HCT116 (cell line): ENCODE measurements around the gene SERPING1. TPM values are rescaled to one million over a fixed set of nuclear protein-coding genes. Genes with fewer than 3 reads are reported as not detected.
A peak's percentile ranks its signal among the peaks of the same experiment; 100 is the strongest.

ENCODE experiments used
- ATAC-seq: fragments of 200-7000 bp; cut with Tn5 transposase; 2 replicates; pipeline ENCODE4 v1.9.1; 2020; ENCODE audit warnings: mild to moderate bottlenecking, moderate library complexity
- BruUV-seq: library from RNA; stranded (reverse); fragments of 400-500 nt; replicated peaks from 2 replicates; lab custom pipeline; 2021; lab: Mats Ljungman, UMichigan
- CTCF ChIA-PET: fragments of 300-600 bp; sonication (Branson Sonifier 250); formaldehyde crosslinking; loops from one replicate; lab custom pipeline; 2021; ENCODE audit warnings: antibody characterized with exemption; lab: Charles Lee
- POLR2A ChIA-PET: fragments of 300-600, 350-600 bp; sonication (Branson Sonifier 250); formaldehyde crosslinking; loops from one replicate; lab custom pipeline; 2021; ENCODE audit warnings: antibody characterized with exemption; lab: Charles Lee
- RAD21 ChIA-PET, 2 experiments: fragments of 300-600 bp; sonication (Branson Sonifier 250); formaldehyde crosslinking; loops; one replicate each; lab custom pipeline; 2023; ENCODE audit warnings: low total read pairs in 2 of 2; ENCODE audit not compliant: uncharacterized antibody in 2 of 2, unreplicated experiment in 2 of 2, low non-redundant PET in 1 of 2; lab: Charles Lee
- DNase-seq: peaks from one replicate; pipeline ENCODE4 v3.0.0-alpha.2; 2010; ENCODE audit warnings: low read depth, low spot score
- H2AFZ ChIP-seq: fragments of 200-600 bp; shearing (Covaris generic), sonication (generic); 2 replicates; pipeline ENCODE4 v1.6.1; 2017; ENCODE audit warnings: low read depth, mixed run types, mixed read lengths, antibody characterized with exemption, low read length; ENCODE audit not compliant: poor library complexity, severe bottlenecking
- H3K27ac ChIP-seq: 2 replicates; pipeline ENCODE4 v1.5.1; 2012; ENCODE audit warnings: low read depth, low read length
- H3K27me3 ChIP-seq: fragments of 200-600 bp; sonication (generic); 2 replicates; pipeline ENCODE4 v1.6.1; 2016; ENCODE audit warnings: mixed run types, low read length, mixed read lengths; ENCODE audit not compliant: insufficient read depth
- H3K36me3 ChIP-seq, 2 experiments: fragments of 200-500 bp in 1 of 2; fragments of 200-600 bp in 1 of 2; sonication (Bioruptor generic) in 1 of 2; sonication (generic) in 1 of 2; 2 replicates each; pipeline versions ENCODE4 v1.5.1 to v1.6.1; 2014 to 2016; ENCODE audit warnings: low read length in 2 of 2, inconsistent platforms in 1 of 2, mixed read lengths in 1 of 2, mixed run types in 1 of 2; ENCODE audit not compliant: insufficient read depth in 2 of 2, control insufficient read depth in 1 of 2
- H3K4me1 ChIP-seq, 2 experiments: fragments of 200-600 bp in 1 of 2; sonication (generic) in 1 of 2; 2 replicates each; pipeline versions ENCODE4 v1.5.1 to v1.6.1; 2012 to 2017; ENCODE audit warnings: low read length in 2 of 2, inconsistent platforms in 1 of 2, mild to moderate bottlenecking in 1 of 2, mixed read lengths in 1 of 2, mixed run types in 1 of 2, moderate library complexity in 1 of 2; ENCODE audit not compliant: insufficient read depth in 2 of 2, control insufficient read depth in 1 of 2
- H3K4me2 ChIP-seq: fragments of 200-600 bp; sonication (generic); 2 replicates; pipeline ENCODE4 v1.6.1; 2017; ENCODE audit warnings: mixed run types, low read length, mixed read lengths
- H3K4me3 ChIP-seq, 2 experiments: fragments of 200-600 bp in 1 of 2; sonication (generic) in 1 of 2; replicated peaks in 1 of 2; 2 replicates each; pipeline ENCODE4 v1.5.1; 2011 to 2016; ENCODE audit warnings: low read length in 2 of 2, control low read depth in 1 of 2, low read depth in 1 of 2, mild to moderate bottlenecking in 1 of 2, mixed read lengths in 1 of 2, mixed run types in 1 of 2
- H3K79me2 ChIP-seq: fragments of 200-600 bp; sonication (generic); 2 replicates; pipeline ENCODE4 v1.6.1; 2017; ENCODE audit warnings: mild to moderate bottlenecking, mixed run types, low read length, moderate library complexity, mixed read lengths; ENCODE audit not compliant: insufficient read depth
- H3K9ac ChIP-seq: fragments of 200-600 bp; sonication (generic); 2 replicates; pipeline ENCODE4 v1.6.1; 2016; ENCODE audit warnings: low read length, mixed read lengths
- H3K9me2 ChIP-seq: fragments of 200-600 bp; sonication (generic), shearing (Covaris generic); 2 replicates; pipeline ENCODE4 v1.6.1; 2017; ENCODE audit warnings: mixed run types, mild to moderate bottlenecking, moderate library complexity; ENCODE audit not compliant: insufficient read depth
- H3K9me3 ChIP-seq, 2 experiments: fragments of 200-500 bp in 1 of 2; fragments of 200-600 bp in 1 of 2; sonication (Bioruptor generic) in 1 of 2; sonication (generic) in 1 of 2; 2 replicates each; pipeline ENCODE4 v1.6.1; 2014 to 2017; ENCODE audit warnings: low read length in 2 of 2, mixed read lengths in 2 of 2, inconsistent platforms in 1 of 2, low read depth in 1 of 2, mild to moderate bottlenecking in 1 of 2, mixed run types in 1 of 2, moderate library complexity in 1 of 2; ENCODE audit not compliant: control insufficient read depth in 1 of 2, insufficient read depth in 1 of 2
- H4K20me1 ChIP-seq: fragments of 200-600 bp; sonication (generic), shearing (Covaris generic); 2 replicates; pipeline ENCODE4 v1.6.1; 2017; ENCODE audit warnings: mixed run types, mild to moderate bottlenecking, moderate library complexity; ENCODE audit not compliant: insufficient read depth
- CBX3 ChIP-seq: IDR thresholded peaks from 2 replicates; pipeline ENCODE4 v1.6.1; 2012; ENCODE audit warnings: low read depth
- CEBPB ChIP-seq: IDR thresholded peaks from 2 replicates; pipeline ENCODE4 v1.6.1; 2012; ENCODE audit warnings: low read depth
- EGR1 ChIP-seq: IDR thresholded peaks from 2 replicates; pipeline ENCODE4 v1.6.1; 2012; ENCODE audit warnings: low read depth
- ELF1 ChIP-seq: IDR thresholded peaks from 2 replicates; pipeline ENCODE4 v1.6.1; 2012; ENCODE audit warnings: low read depth, borderline replicate concordance
- EZH2phosphoT487 ChIP-seq: fragments of 200-600 bp; IDR thresholded peaks from 2 replicates; pipeline ENCODE4 v1.6.1; 2018; ENCODE audit warnings: antibody characterized with exemption, borderline replicate concordance
- FOSL1 ChIP-seq: IDR thresholded peaks from 2 replicates; pipeline ENCODE4 v1.6.1; 2012; ENCODE audit warnings: low read depth
- JUND ChIP-seq: IDR thresholded peaks from 2 replicates; pipeline ENCODE4 v1.6.1; 2012
- RAD21 ChIP-seq: IDR thresholded peaks from 2 replicates; pipeline ENCODE4 v1.6.1; 2012; ENCODE audit warnings: low read depth, mild to moderate bottlenecking
- SIN3A ChIP-seq: IDR thresholded peaks from 2 replicates; pipeline ENCODE4 v1.6.1; 2012; ENCODE audit warnings: low read depth
- SP1 ChIP-seq: IDR thresholded peaks from 2 replicates; pipeline ENCODE4 v1.6.1; 2012; ENCODE audit warnings: low read depth
- TCF7L2 ChIP-seq: IDR thresholded peaks from 2 replicates; pipeline ENCODE4 v1.7.0; 2011; ENCODE audit warnings: borderline replicate concordance, inconsistent platforms; ENCODE audit not compliant: insufficient read depth, insufficient read length; ENCODE audit errors: extremely low read depth
- YY1 ChIP-seq: IDR thresholded peaks from 2 replicates; pipeline ENCODE4 v1.6.1; 2011; ENCODE audit warnings: low read length, low read depth, moderate library complexity, mild to moderate bottlenecking; ENCODE audit not compliant: insufficient replicate concordance; ENCODE audit errors: extremely low read depth
- ZNF274 ChIP-seq: fragments of 200-500 bp; sonication (Bioruptor generic); IDR thresholded peaks from 2 replicates; pipeline ENCODE4 v1.6.1; 2014; ENCODE audit warnings: mild to moderate bottlenecking, low read depth, low read length, inconsistent platforms
- intact Hi-C: fragments of 100-400 bp; cut with micrococcal nuclease; formaldehyde crosslinking; loops from 2 replicates; pipeline ENCODE4 v1.10.0; 2022
- total RNA-seq: library from RNA; stranded (reverse); gene quantifications from one replicate; pipeline ENCODE4 v1.2.1, GENCODE V29; 2021; ENCODE audit not compliant: unreplicated experiment
- TF ChIP-seq, protein P1 (sequence below): IDR thresholded peaks from 2 replicates; pipeline ENCODE4 v1.6.1; 2012; ENCODE audit warnings: low read depth
- TF ChIP-seq, protein P2 (sequence below), 3 experiments: fragments of 200-600 bp in 1 of 3; sonication (generic) in 1 of 3; IDR thresholded peaks in 2 of 3; conservative IDR thresholded peaks in 1 of 3; 2 replicates each; pipeline ENCODE4 v1.5.1; 2012 to 2017; ENCODE audit warnings: low read depth in 2 of 3, low read length in 2 of 3, antibody characterized with exemption in 1 of 3, borderline replicate concordance in 1 of 3, control low read depth in 1 of 3, mild to moderate bottlenecking in 1 of 3, mixed read lengths in 1 of 3, mixed run types in 1 of 3, moderate library complexity in 1 of 3; ENCODE audit not compliant: insufficient read depth in 1 of 3
- TF ChIP-seq, protein P3 (sequence below): IDR thresholded peaks from 2 replicates; pipeline ENCODE4 v1.6.1; 2012

The SERPING1 gene
- total RNA-seq, 1 experiment from 2014 or later: 3.4 TPM

GRCh38 chr11:57656885-57657193 lies 59.4 kb downstream of the SERPING1 start (continued):
- no peak for TF ChIP-seq CBX3

DNA sequence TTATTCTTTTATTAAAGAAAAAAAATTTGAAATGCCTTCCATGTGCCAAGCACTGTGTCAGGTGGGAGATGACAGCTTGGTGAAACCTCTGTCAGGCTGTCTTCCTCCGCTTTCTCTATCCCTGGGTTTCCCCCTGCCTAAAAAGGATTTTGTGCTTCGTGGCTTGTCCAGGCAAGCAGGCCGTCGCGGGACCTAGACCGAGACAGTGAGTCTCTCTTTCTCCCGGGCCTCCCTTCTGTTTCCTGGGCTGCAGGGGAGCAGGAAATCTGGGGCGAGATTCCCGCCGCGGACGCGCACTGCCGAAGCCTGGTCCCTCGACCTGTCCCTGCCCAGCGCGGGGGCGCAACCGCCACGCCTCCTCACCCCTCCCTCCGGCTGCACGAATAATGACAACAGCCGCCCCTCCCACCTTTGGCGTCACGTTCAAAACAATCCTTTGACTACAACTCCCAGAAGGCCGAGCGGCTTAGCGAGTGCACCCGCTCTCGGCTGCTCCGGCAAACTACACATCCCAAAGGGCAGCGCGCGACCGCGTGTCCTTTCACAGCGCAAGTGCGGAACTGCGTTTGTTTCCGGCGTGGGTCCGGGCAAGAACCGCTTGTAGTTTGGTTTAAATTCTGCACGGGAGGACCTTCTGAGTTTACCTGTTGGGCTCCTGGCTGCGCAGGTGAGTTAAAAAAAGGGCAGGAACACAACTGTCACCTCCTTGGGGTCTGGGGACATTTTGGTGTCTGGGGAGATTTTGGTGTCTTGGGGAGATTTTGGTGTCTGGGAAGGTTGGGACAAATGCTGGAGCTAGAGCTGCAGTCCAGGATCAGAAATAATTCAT lies 59.9 kb downstream of the SERPING1 start, which contains the start of gene CLP1:
CLP1 (plus strand) TSS at position 569 of the 829 bp plus-strand sequence. CDS start 1,715 bp downstream, outside the sequence.
- ATAC-seq (peak; percentile 98), DNase-seq (peak; percentile 98)
- BruUV-seq: no TSS peak
- Histone ChIP-seq H3K36me3 (peaks cover 11 to 18% of the 10 kb centered on the region in 2 experiments; a peak in 3 of 4 replicates), H3K27ac (peak within 1 kb of the TSS; percentile 35; the same call in 1 of the 2 replicates), H3K4me1 (peaks cover 7 to 11% of the 10 kb centered on the region in 2 experiments; a peak in 3 of 4 replicates), H3K4me3 (peak within 1 kb of the TSS; percentile 83 to 97), H3K79me2 (peaks cover 31% of the 10 kb centered on the region), H3K9ac (peak within 1 kb of the TSS; percentile 82), H3K27me3 (no peaks in the 10 kb centered on the region), H3K9me2 (no peaks in the 10 kb centered on the region), H2AFZ (peak within 1 kb of the TSS; percentile 66), H4K20me1 (no peaks in the 10 kb centered on the region), H3K4me2 (peak within 1 kb of the TSS; percentile 96), H3K9me3 (no peaks in the 10 kb centered on the region)
- ChIA-PET POLR2A (no interaction called here), CTCF (interaction anchor here (1.0 to 2.7 kb wide), 2 partner anchors 13 to 164 kb away, joined by 3 to 11 read pairs; no protein-coding TSS in a partner anchor), RAD21 (no interaction called here)
- intact Hi-C loops: loop anchor here (1.0 kb wide), 1 partner anchor 10 kb away; no protein-coding TSS in a partner anchor
- TF ChIP-seq SIN3A (peak; percentile 94), CEBPB (no peak), SP1 (peak; percentile 88), CBX3 (peak; percentile 65), ELF1 (peak; percentile 92), EZH2phosphoT487 (no peak), JUND (no peak), EGR1 (peak; percentile 99), FOSL1 (no peak), TCF7L2 (peak; percentile 41), RAD21 (no peak), YY1 (peak; percentile 37), ZNF274 (no peak)
- TF ChIP-seq, protein P1, sequence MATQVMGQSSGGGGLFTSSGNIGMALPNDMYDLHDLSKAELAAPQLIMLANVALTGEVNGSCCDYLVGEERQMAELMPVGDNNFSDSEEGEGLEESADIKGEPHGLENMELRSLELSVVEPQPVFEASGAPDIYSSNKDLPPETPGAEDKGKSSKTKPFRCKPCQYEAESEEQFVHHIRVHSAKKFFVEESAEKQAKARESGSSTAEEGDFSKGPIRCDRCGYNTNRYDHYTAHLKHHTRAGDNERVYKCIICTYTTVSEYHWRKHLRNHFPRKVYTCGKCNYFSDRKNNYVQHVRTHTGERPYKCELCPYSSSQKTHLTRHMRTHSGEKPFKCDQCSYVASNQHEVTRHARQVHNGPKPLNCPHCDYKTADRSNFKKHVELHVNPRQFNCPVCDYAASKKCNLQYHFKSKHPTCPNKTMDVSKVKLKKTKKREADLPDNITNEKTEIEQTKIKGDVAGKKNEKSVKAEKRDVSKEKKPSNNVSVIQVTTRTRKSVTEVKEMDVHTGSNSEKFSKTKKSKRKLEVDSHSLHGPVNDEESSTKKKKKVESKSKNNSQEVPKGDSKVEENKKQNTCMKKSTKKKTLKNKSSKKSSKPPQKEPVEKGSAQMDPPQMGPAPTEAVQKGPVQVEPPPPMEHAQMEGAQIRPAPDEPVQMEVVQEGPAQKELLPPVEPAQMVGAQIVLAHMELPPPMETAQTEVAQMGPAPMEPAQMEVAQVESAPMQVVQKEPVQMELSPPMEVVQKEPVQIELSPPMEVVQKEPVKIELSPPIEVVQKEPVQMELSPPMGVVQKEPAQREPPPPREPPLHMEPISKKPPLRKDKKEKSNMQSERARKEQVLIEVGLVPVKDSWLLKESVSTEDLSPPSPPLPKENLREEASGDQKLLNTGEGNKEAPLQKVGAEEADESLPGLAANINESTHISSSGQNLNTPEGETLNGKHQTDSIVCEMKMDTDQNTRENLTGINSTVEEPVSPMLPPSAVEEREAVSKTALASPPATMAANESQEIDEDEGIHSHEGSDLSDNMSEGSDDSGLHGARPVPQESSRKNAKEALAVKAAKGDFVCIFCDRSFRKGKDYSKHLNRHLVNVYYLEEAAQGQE: no peak
- TF ChIP-seq, protein P2, sequence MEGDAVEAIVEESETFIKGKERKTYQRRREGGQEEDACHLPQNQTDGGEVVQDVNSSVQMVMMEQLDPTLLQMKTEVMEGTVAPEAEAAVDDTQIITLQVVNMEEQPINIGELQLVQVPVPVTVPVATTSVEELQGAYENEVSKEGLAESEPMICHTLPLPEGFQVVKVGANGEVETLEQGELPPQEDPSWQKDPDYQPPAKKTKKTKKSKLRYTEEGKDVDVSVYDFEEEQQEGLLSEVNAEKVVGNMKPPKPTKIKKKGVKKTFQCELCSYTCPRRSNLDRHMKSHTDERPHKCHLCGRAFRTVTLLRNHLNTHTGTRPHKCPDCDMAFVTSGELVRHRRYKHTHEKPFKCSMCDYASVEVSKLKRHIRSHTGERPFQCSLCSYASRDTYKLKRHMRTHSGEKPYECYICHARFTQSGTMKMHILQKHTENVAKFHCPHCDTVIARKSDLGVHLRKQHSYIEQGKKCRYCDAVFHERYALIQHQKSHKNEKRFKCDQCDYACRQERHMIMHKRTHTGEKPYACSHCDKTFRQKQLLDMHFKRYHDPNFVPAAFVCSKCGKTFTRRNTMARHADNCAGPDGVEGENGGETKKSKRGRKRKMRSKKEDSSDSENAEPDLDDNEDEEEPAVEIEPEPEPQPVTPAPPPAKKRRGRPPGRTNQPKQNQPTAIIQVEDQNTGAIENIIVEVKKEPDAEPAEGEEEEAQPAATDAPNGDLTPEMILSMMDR (IDR thresholded peaks at IDR 0.05 in 2 of 3, conservative IDR thresholded peaks at IDR 0.05 in 1 of 3; ENCODE audit: borderline replicate concordance in 1 of 3, insufficient read depth in 1 of 3, low read depth in 2 of 3, low read length in 2 of 3): no peak
- TF ChIP-seq, protein P3, sequence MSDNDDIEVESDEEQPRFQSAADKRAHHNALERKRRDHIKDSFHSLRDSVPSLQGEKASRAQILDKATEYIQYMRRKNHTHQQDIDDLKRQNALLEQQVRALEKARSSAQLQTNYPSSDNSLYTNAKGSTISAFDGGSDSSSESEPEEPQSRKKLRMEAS: peak; percentile 91
